Activated T-cell treated with anti-CD3 and anti-CD28 coated beads for 4 hours (primary cell): ENCODE results near the gene ELP1.
A peak's percentile ranks its signal among the peaks of the same experiment; 100 is the strongest.
"Not testable (repeated sequence)": the region's sequence is repeated elsewhere in the genome, so short reads cannot be mapped to it uniquely, and the experiment has no call there.

Experiments used
- DNase-seq: peaks from one replicate; pipeline ENCODE4 v3.0.0-alpha.2; 2020

Gene ELP1

GRCh38 chr9:108933231-108933717 is 650 bp downstream of the ELP1 start:
- DNase-seq: no peak

- no peak for DNase-seq
Observed at GRCh38 chr9:108928386-108928785, 5.5 kb downstream of the ELP1 start.

GRCh38 chr9:108924466-108924865 is 9.5 kb downstream of the ELP1 start:
- no peak for DNase-seq

- no peak for DNase-seq
Observed at GRCh38 chr9:108921200-108921599, 12.7 kb downstream of the ELP1 start.

- not testable (repeated sequence) for DNase-seq
Observed at GRCh38 chr9:108920401-108920800, 13.5 kb downstream of the ELP1 start.

- DNase-seq: no peak
Observed at GRCh38 chr9:108919517-108919916, 14.4 kb downstream of the ELP1 start.

GRCh38 chr9:108913391-108913790 is 20.5 kb downstream of the ELP1 start:
- no peak for DNase-seq

- no peak for DNase-seq
Observed at GRCh38 chr9:108911820-108912219, 22.1 kb downstream of the ELP1 start.

GRCh38 chr9:108910914-108911313 is 23.0 kb downstream of the ELP1 start:
- no peak for DNase-seq

- DNase-seq: no peak
Observed at GRCh38 chr9:108910402-108910801, 23.5 kb downstream of the ELP1 start.

- no peak for DNase-seq
Observed at GRCh38 chr9:108905494-108905893, 28.4 kb downstream of the ELP1 start.

- DNase-seq: no peak
Observed at GRCh38 chr9:108904161-108904560, 29.8 kb downstream of the ELP1 start.

GRCh38 chr9:108903420-108904103 is 30.4 kb downstream of the ELP1 start:
- no peak for DNase-seq

- no peak for DNase-seq
Observed at GRCh38 chr9:108900176-108900575, 33.7 kb downstream of the ELP1 start.

GRCh38 chr9:108899023-108899695 is 34.8 kb downstream of the ELP1 start:
- not testable (repeated sequence) for DNase-seq

GRCh38 chr9:108897324-108898096 is 36.4 kb downstream of the ELP1 start:
- no peak for DNase-seq

- no peak for DNase-seq
Observed at GRCh38 chr9:108894225-108894997, 39.5 kb downstream of the ELP1 start.

- DNase-seq: no peak
Observed at GRCh38 chr9:108889649-108890067, 44.3 kb downstream of the ELP1 start.

- not testable (repeated sequence) for DNase-seq
Observed at GRCh38 chr9:108886594-108887271, 47.2 kb downstream of the ELP1 start.

GRCh38 chr9:108885643-108886348 is 48.1 kb downstream of the ELP1 start:
- DNase-seq: peak; percentile 1

- no peak for DNase-seq
Observed at GRCh38 chr9:108884701-108885100, 49.2 kb downstream of the ELP1 start.

GRCh38 chr9:108883085-108883484 is 50.8 kb downstream of the ELP1 start:
- DNase-seq: no peak
